Measurements from ENCODE around the gene PAGR1.

GRCh38 chr16:29837841-29838240 lies 21.9 kb downstream of the PAGR1 start:
- TF ChIP-seq MXI1 (conservative IDR thresholded peaks at IDR 0.05; ENCODE audit: poor library complexity, severe bottlenecking) (no peak), EP300 (conservative IDR thresholded peaks at IDR 0.05; ENCODE audit: poor library complexity, severe bottlenecking) (no peak), POLR2AphosphoS5 (IDR thresholded peaks at IDR 0.05) (no peak), CTCF (IDR thresholded peaks at IDR 0.05; ENCODE audit: poor library complexity, severe bottlenecking) (no peak), TAF1 (IDR thresholded peaks at IDR 0.05; ENCODE audit: low read depth) (no peak), EZH2 (IDR thresholded peaks at IDR 0.05; ENCODE audit: borderline replicate concordance, insufficient read depth, low read length, poor library complexity, severe bottlenecking) (no peak), SMC3 (conservative IDR thresholded peaks at IDR 0.05; ENCODE audit: poor library complexity) (no peak), RAD21 (conservative IDR thresholded peaks at IDR 0.05) (no peak)
- TF ChIP-seq, protein P1, sequence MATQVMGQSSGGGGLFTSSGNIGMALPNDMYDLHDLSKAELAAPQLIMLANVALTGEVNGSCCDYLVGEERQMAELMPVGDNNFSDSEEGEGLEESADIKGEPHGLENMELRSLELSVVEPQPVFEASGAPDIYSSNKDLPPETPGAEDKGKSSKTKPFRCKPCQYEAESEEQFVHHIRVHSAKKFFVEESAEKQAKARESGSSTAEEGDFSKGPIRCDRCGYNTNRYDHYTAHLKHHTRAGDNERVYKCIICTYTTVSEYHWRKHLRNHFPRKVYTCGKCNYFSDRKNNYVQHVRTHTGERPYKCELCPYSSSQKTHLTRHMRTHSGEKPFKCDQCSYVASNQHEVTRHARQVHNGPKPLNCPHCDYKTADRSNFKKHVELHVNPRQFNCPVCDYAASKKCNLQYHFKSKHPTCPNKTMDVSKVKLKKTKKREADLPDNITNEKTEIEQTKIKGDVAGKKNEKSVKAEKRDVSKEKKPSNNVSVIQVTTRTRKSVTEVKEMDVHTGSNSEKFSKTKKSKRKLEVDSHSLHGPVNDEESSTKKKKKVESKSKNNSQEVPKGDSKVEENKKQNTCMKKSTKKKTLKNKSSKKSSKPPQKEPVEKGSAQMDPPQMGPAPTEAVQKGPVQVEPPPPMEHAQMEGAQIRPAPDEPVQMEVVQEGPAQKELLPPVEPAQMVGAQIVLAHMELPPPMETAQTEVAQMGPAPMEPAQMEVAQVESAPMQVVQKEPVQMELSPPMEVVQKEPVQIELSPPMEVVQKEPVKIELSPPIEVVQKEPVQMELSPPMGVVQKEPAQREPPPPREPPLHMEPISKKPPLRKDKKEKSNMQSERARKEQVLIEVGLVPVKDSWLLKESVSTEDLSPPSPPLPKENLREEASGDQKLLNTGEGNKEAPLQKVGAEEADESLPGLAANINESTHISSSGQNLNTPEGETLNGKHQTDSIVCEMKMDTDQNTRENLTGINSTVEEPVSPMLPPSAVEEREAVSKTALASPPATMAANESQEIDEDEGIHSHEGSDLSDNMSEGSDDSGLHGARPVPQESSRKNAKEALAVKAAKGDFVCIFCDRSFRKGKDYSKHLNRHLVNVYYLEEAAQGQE (IDR thresholded peaks at IDR 0.05; ENCODE audit: borderline replicate concordance), result no peak
